HG03095 (cell line): ENCODE measurements around the gene SLC25A20.
"Not testable (repeated sequence)": the region's sequence is repeated elsewhere in the genome, so short reads cannot be mapped to it uniquely, and the experiment has no call there.

Experiments used
- ATAC-seq: cut with Tn5 transposase; IDR thresholded peaks from one replicate; pipeline ENCODE4 v1.9.1; 2021; ENCODE audit warnings: moderate library complexity; ENCODE audit not compliant: unreplicated experiment

The SLC25A20 gene

GRCh38 chr3:48847504-48848423 is 50.9 kb downstream of the SLC25A20 start, which contains the start of gene PRKAR2A:
Gene PRKAR2A (minus strand): TSS chr3:48847874. CDS start chr3:48847596, 278 bp downstream.
- ATAC-seq, result peak; percentile 80

GRCh38 chr3:48847053-48847503 is 51.6 kb downstream of the SLC25A20 start:
- peak; percentile 34 for ATAC-seq

GRCh38 chr3:48845170-48845569 is 53.5 kb downstream of the SLC25A20 start:
- no peak for ATAC-seq

- no peak for ATAC-seq
Observed at GRCh38 chr3:48837163-48837562, 61.5 kb downstream of the SLC25A20 start.

- ATAC-seq, result no peak
Observed at GRCh38 chr3:48835650-48836366, 62.9 kb downstream of the SLC25A20 start.

- ATAC-seq, result no peak
Observed at GRCh38 chr3:48832684-48833083, 66.0 kb downstream of the SLC25A20 start.

GRCh38 chr3:48830715-48831114 is 68.0 kb downstream of the SLC25A20 start:
- no peak for ATAC-seq

- not testable (repeated sequence) for ATAC-seq
Observed at GRCh38 chr3:48829525-48829924, 69.2 kb downstream of the SLC25A20 start.

GRCh38 chr3:48827874-48828273 is 70.8 kb downstream of the SLC25A20 start:
- not testable (repeated sequence) for ATAC-seq

- no peak for ATAC-seq
Observed at GRCh38 chr3:48826451-48826850, 72.2 kb downstream of the SLC25A20 start.

- no peak for ATAC-seq
Observed at GRCh38 chr3:48820612-48821324, 77.9 kb downstream of the SLC25A20 start.

- ATAC-seq, result no peak
Observed at GRCh38 chr3:48819234-48820221, 79.2 kb downstream of the SLC25A20 start.

- no peak for ATAC-seq
Observed at GRCh38 chr3:48811524-48811923, 87.2 kb downstream of the SLC25A20 start.
